Parathyroid adenoma (tissue), 2 donors: Measurements from ENCODE around the gene ANKRD50.

Source experiments
- H2AFZ ChIP-seq: fragments of 300-600 bp; sonication (generic); one replicate; pipeline ENCODE4 v1.7.0; 2017; ENCODE audit warnings: antibody characterized with exemption, mild to moderate bottlenecking
- H3K27ac ChIP-seq: fragments of 300-600 bp; sonication (generic); one replicate; pipeline ENCODE4 v1.7.0; 2017
- H3K27me3 ChIP-seq: fragments of 300-600 bp; sonication (generic); one replicate; pipeline ENCODE4 v1.7.0; 2017; ENCODE audit warnings: low read length; ENCODE audit not compliant: control insufficient read depth, insufficient read depth
- H3K36me3 ChIP-seq: fragments of 300-600 bp; sonication (generic); one replicate; pipeline ENCODE4 v1.7.0; 2017; ENCODE audit warnings: low read length; ENCODE audit not compliant: control insufficient read depth, insufficient read depth
- H3K4me1 ChIP-seq: fragments of 300-600 bp; sonication (generic); one replicate; pipeline ENCODE4 v1.7.0; 2017; ENCODE audit warnings: control low read depth
- H3K4me2 ChIP-seq: fragments of 300-600 bp; sonication (generic); one replicate; pipeline ENCODE4 v1.7.0; 2017; ENCODE audit warnings: low read length
- H3K4me3 ChIP-seq: fragments of 300-600 bp; sonication (generic); one replicate; pipeline ENCODE4 v1.7.0; 2017; ENCODE audit warnings: low read depth, low read length
- H3K79me2 ChIP-seq: fragments of 300-600 bp; sonication (generic); one replicate; pipeline ENCODE4 v1.7.0; 2017; ENCODE audit warnings: control low read depth
- H3K9ac ChIP-seq: fragments of 300-600 bp; sonication (generic); one replicate; pipeline ENCODE4 v1.7.0; 2017; ENCODE audit warnings: mild to moderate bottlenecking
- H3K9me3 ChIP-seq: fragments of 300-600 bp; sonication (generic); one replicate; pipeline ENCODE4 v1.7.0; 2017; ENCODE audit warnings: low read length; ENCODE audit not compliant: control insufficient read depth
- CTCF ChIP-seq: fragments of 300-600 bp; sonication (generic); IDR thresholded peaks from one replicate; pipeline ENCODE4 v1.7.0; 2017; ENCODE audit warnings: antibody characterized with exemption, mild to moderate bottlenecking
- donor health status: primary hyperparathyroidism.

The ANKRD50 gene

GRCh38 chr4:124749421-124749820 lies 36.9 kb upstream of the ANKRD50 start:
- H3K27me3 ChIP-seq, result no peaks in the 10 kb centered on the region
- no peak overlapping the region for H3K4me2 ChIP-seq
- no peaks in the 10 kb centered on the region for H3K79me2 ChIP-seq
- H3K27ac ChIP-seq, result no peak overlapping the region
- TF ChIP-seq CTCF, result no peak
- no peaks in the 10 kb centered on the region for H3K4me1 ChIP-seq
- no peak overlapping the region for H3K4me3 ChIP-seq
- no peaks in the 10 kb centered on the region for H3K36me3 ChIP-seq
- no peak overlapping the region for H3K9ac ChIP-seq
- H2AFZ ChIP-seq, result no peak overlapping the region
- H3K9me3 ChIP-seq, result no peaks in the 10 kb centered on the region

- TF ChIP-seq CTCF, result no peak
- no peak overlapping the region for H3K4me3 ChIP-seq
- no peaks in the 10 kb centered on the region for H3K9me3 ChIP-seq
- H3K9ac ChIP-seq, result no peak overlapping the region
- no peaks in the 10 kb centered on the region for H3K36me3 ChIP-seq
- no peak overlapping the region for H2AFZ ChIP-seq
- H3K4me1 ChIP-seq, result no peaks in the 10 kb centered on the region
- H3K27me3 ChIP-seq, result no peaks in the 10 kb centered on the region
- no peak overlapping the region for H3K27ac ChIP-seq
- H3K79me2 ChIP-seq, result no peaks in the 10 kb centered on the region
- H3K4me2 ChIP-seq, result no peak overlapping the region
These were observed 36.4 kb upstream of the ANKRD50 start for GRCh38 chr4:124748965-124749364.

- Histone ChIP-seq H3K4me1 (no peaks in the 10 kb centered on the region), H3K4me2 (no peak overlapping the region), H3K9ac (no peak overlapping the region), H3K79me2 (no peaks in the 10 kb centered on the region), H3K36me3 (no peaks in the 10 kb centered on the region), H3K9me3 (no peaks in the 10 kb centered on the region), H3K27ac (no peak overlapping the region), H2AFZ (no peak overlapping the region), H3K27me3 (no peaks in the 10 kb centered on the region), H3K4me3 (no peak overlapping the region)
- no peak for TF ChIP-seq CTCF
These were observed 33.7 kb upstream of the ANKRD50 start for GRCh38 chr4:124745985-124746801.

- H3K4me2 ChIP-seq, result no peak overlapping the region
- no peak overlapping the region for H3K4me3 ChIP-seq
- H3K4me1 ChIP-seq, result no peaks in the 10 kb centered on the region
- TF ChIP-seq CTCF, result no peak
- H3K9me3 ChIP-seq, result no peaks in the 10 kb centered on the region
- no peak overlapping the region for H3K9ac ChIP-seq
- no peaks in the 10 kb centered on the region for H3K27me3 ChIP-seq
- no peaks in the 10 kb centered on the region for H3K36me3 ChIP-seq
- H3K79me2 ChIP-seq, result no peaks in the 10 kb centered on the region
- no peak overlapping the region for H3K27ac ChIP-seq
- no peak overlapping the region for H2AFZ ChIP-seq
These were observed 31.2 kb upstream of the ANKRD50 start for GRCh38 chr4:124743711-124744110.

- no peak overlapping the region for H3K27ac ChIP-seq
- H3K4me2 ChIP-seq, result no peak overlapping the region
- H3K4me1 ChIP-seq, result no peaks in the 10 kb centered on the region
- no peak overlapping the region for H3K4me3 ChIP-seq
- no peak overlapping the region for H2AFZ ChIP-seq
- TF ChIP-seq CTCF, result no peak
- no peaks in the 10 kb centered on the region for H3K27me3 ChIP-seq
- H3K9ac ChIP-seq, result no peak overlapping the region
- H3K9me3 ChIP-seq, result no peaks in the 10 kb centered on the region
- H3K36me3 ChIP-seq, result no peaks in the 10 kb centered on the region
- H3K79me2 ChIP-seq, result no peaks in the 10 kb centered on the region
These were observed 28.0 kb upstream of the ANKRD50 start for GRCh38 chr4:124740501-124740900.
